IPS-18c (cell line): ENCODE measurements around the gene PXDN.

Source experiments
- H3K4me3 ChIP-seq: 2 replicates; pipeline ENCODE4 v1.7.0; 2013; ENCODE audit warnings: low read depth, mild to moderate bottlenecking, low read length, moderate library complexity; ENCODE audit not compliant: insufficient read depth
- H3K9me3 ChIP-seq: one replicate; pipeline ENCODE4 v1.6.1; 2013; ENCODE audit warnings: mild to moderate bottlenecking, low read length, moderate library complexity; ENCODE audit not compliant: control insufficient read depth, insufficient read depth

PXDN gene

DNA sequence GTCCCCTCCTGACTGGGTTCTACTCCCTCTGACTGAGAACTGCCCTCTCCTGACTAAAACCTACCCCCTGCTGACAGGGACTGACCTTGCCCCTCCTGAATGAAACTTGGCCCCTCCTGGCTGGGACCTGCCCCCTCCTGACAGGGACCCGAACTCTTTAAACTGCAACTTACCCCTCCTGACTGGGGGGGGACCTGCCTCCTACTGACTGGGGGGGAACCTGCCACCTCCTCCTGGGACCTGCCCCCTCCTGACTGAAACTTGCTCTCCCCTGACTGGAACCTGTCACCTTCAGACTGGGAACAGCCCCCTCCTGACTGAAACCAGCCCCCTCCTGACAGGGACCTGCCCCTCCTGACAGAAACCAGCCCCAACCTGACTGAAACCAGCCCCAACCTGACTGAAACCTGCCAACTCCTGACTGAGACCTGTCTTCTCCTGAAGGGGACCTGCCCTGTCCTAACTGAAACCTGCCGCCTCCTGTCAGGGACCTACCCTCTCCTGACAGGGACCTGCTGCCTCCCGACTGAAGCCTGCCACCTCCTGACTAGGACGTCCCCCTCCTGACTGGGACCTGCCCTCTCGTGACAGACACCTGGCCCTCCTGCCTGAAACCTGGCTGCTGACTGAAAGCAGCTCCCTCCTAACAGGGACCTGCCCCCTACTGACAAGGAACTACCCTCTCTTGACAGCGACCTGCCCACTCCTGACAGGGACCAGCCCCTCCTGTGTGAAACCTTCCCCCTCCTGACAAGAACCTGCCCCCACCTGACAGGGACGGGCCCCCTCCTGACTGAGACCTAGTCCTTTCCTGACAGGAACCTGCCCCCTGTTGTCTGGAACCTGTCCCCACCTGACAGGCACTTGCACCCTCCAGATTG is 87.1 kb downstream of the PXDN start:
- Histone ChIP-seq H3K9me3 (no peaks in the 10 kb centered on the region), H3K4me3 (no peak overlapping the region)

GRCh38 chr2:1656326-1656960 is 87.9 kb downstream of the PXDN start:
- Histone ChIP-seq H3K9me3 (no peaks in the 10 kb centered on the region), H3K4me3 (no peak overlapping the region)

DNA sequence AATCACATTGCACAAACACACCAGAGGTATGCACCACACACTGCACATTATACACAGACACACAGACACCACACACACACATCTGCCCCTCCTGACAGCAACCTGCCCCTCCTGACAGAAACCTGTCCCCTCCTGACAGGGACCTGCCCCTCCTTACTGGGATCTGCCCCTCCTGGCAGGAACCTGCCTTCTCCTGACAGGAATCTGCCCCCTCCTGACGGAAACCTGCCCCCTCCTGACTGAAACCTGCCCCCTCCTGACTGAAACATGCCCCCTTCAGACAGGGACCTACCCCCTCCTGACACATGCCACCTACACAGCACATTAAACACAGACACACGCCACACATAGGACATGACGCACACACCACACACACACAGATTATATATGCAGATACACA is 88.9 kb downstream of the PXDN start:
- no peaks in the 10 kb centered on the region for H3K9me3 ChIP-seq
- H3K4me3 ChIP-seq = no peak overlapping the region

- H3K9me3 ChIP-seq = no peaks in the 10 kb centered on the region
- H3K4me3 ChIP-seq = no peak overlapping the region
These were observed 89.5 kb downstream of the PXDN start for GRCh38 chr2:1654696-1655374.

DNA sequence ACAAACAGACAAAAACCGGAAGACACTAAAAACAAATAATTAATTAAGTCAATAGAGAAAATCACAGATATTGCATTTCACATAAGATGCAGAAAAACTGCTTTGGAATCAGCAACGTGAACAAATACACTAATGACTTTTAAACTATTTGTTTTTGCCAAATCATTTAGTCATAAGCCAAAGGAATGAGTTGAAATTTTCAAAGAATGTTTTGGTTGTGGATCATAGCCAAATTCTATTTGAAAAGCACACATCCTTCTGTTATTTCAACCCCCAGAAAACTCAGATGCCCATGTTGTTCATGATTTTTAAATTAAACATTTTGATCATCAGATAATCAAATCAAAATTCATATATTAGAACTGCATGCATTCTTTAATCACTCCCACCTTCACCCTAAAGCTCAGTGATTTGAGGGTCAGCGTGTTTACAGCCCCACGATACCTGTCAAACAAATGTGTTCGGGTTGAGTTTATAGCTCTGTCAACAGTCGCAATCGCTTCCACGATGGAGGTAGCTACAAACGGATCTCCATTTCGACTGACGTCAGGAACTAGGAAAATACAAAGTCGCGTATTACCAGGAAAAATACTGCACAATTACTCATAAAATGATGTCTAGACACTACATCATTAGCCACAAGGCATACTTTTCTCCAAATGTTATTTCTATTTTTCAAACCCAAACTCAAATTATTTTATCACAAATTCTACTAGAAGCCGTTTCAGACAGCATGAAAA is 90.2 kb downstream of the PXDN start:
- Histone ChIP-seq H3K9me3 (no peaks in the 10 kb centered on the region), H3K4me3 (no peak overlapping the region)

DNA sequence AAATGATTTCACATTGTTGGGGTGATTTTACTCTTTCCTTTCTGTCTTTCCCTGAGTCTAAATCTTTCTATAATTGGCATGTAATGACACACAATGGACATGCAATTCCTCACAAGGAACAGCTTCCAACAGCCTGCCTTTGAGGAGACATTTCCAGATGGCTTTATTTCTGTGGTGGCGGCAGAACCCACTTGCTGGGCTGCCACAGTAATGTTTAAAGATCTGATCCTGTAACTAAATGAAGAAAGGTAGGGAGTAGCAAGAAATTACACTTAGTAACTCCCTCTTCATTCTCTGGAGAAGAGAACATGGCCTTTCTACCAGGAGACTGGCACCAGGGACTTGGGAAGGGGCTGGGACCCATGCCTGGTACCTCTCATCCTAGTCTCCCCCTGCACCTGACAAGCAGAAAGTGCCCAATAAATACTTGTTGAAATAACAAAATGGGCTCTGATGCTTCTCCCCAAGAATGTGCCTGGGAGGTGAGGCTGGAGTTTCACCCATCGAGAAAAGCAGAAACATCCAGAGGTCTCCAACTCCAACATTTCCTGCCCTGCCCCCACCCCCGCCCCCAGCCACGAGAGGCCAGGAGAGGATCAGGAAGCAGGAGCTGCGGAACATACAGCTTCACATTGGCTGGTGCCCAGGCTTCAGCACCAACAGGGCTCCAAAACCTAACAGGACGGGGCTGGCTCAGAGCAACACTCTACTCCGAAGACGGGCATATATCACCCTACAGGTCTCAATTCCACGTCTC is 92.1 kb downstream of the PXDN start:
- no peak overlapping the region for H3K4me3 ChIP-seq
- H3K9me3 ChIP-seq = no peaks in the 10 kb centered on the region

GRCh38 chr2:1651121-1652033 is 92.9 kb downstream of the PXDN start:
- Histone ChIP-seq H3K4me3 (no peak overlapping the region), H3K9me3 (no peaks in the 10 kb centered on the region)

- H3K4me3 ChIP-seq = no peak overlapping the region
- no peaks in the 10 kb centered on the region for H3K9me3 ChIP-seq
These were observed 94.0 kb downstream of the PXDN start for GRCh38 chr2:1650085-1650872.

DNA sequence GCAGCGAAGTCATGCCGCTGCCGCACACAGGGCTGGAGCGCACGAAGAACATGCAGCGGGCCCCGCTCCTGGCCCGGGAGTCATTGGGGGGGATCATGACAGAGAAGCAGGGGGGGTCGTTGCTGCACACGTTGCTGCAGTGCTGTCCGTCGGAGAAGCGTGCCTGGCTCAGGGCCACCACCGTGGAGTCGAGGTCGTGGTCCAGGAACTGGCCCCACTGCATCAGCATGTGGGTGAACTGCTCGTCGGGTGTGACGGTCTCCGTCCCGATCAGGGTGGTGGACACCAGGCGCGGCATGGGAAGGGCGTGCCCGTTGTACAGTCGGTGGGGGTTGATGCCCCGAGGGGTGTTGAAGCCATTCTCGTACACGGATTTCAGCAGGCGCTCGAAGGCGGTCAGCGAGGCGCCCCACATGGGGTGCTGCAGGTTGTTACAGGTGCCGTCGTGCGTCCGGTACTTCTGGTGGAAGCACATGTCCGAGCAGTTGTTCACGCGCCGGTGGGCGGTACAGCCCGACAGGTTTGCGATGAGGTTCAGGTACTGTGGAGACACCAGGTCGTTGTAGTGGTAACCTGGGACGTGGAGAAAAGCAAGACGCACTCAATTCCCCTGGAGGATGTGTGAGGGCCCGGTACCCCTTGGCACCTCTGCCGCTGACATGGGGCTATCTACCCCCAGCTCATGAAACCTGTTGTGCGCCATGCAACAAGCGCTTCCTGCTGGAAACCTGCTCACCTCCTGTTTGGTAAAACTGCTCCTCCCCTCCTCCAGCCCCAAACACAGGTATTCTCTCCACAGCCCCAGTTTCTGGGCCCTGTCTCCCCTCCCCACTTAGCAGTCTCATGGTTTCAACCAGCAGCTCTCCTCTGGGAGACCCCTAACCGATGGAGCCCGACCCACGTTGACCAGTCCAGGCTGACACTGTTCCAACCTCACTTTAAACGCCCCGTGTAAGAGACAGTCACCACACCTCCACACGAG is 94.9 kb downstream of the PXDN start:
- Histone ChIP-seq H3K9me3 (no peaks in the 10 kb centered on the region), H3K4me3 (no peak overlapping the region)

GRCh38 chr2:1648241-1649102 is 95.8 kb downstream of the PXDN start:
- H3K4me3 ChIP-seq = no peak overlapping the region
- H3K9me3 ChIP-seq = no peaks in the 10 kb centered on the region

GRCh38 chr2:1647417-1648240 is 96.7 kb downstream of the PXDN start:
- Histone ChIP-seq H3K4me3 (no peak overlapping the region), H3K9me3 (no peaks in the 10 kb centered on the region)

DNA sequence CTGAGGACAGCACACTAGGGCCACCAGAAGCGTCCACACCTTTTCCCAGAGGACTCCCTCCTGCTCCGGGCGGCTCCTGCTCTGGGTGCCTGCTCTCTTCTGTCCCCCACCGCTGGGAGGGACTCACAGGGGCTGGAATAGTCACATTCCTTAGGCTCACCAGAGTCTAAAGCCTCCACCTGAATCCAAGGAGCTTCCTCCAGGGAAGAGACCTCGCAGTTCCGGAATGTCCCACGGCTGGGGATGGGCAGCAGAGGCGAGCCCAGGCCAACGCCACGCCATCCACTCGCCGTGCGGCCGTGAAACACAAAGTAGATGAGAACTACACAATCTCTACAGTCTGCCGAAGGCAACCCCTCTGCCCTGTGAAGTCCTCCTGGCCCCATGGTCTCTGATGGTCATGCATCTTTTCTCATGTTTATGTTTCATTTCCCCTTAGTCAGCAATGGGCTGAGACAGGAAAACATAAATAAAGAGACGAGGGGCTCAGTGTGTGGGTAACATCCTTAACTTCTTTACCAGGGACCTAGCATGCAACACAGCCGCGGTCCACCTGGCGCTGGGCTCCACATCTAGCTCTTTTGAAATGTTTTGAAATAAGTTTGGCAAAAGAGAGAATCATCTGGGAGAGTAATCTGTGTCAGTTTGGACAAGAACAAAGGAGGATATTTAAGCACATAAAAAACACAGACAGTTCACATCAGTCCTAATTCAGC is 98.4 kb downstream of the PXDN start:
- no peak overlapping the region for H3K4me3 ChIP-seq
- H3K9me3 ChIP-seq = no peaks in the 10 kb centered on the region
